Endothelial cell of hepatic sinusoid (primary cell): ENCODE measurements around the gene FAM13C.
"Not testable (repeated sequence)": the region's sequence is repeated elsewhere in the genome, so short reads cannot be mapped to it uniquely, and the experiment has no call there.

ENCODE experiments used
- in situ Hi-C: cut with HindIII; loops from 2 replicates; pipeline ENCODE4 v1.10.0; 2017; ENCODE audit warnings: low sequenced_read_pairs

The FAM13C gene

DNA sequence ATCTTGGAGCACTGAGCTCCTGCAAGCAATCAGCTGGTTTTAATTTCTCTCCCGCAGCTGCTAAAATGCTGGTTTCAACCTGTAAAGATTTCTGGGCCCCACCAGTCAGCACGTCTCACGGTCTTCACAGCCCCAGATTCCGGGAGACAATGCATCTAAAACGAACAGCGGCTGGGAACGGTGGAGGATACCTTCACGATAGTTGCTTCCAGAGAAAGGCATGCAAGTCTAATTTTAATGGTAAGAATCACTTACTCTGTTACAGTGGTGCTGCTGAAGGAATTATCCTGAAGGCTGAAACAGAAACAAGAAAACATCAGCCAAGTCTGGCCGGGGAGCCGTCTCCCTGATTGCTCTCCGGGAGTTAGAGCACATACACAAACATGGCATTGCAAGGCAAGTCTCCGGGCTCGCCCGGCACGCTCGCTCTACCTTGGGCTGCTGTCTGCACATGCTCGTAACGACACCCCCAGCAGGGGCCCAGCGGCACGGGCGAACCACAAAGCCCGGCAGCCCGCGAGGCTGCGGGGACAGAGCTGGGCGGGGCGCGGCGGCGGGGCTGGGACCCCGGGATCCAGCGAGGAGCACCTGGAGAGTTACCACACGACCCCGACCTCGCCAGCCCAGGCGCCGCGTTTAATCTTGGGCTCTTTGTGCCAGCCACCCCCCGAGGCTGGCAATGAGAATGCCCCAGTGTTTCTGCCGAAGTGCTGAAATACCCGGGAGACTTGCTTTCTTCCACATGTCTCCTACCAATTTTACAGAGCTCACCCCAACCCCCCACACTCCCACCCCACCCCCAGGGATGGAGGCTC is at the start of gene FAM13C:
FAM13C (minus strand) TSS at position 406 of the 815 bp plus-strand sequence; CDS start at position 317, 89 bp downstream.
- in situ Hi-C loops = loop anchor here (5.0 kb wide), 1 partner anchor 55 kb away; no protein-coding TSS in a partner anchor

DNA sequence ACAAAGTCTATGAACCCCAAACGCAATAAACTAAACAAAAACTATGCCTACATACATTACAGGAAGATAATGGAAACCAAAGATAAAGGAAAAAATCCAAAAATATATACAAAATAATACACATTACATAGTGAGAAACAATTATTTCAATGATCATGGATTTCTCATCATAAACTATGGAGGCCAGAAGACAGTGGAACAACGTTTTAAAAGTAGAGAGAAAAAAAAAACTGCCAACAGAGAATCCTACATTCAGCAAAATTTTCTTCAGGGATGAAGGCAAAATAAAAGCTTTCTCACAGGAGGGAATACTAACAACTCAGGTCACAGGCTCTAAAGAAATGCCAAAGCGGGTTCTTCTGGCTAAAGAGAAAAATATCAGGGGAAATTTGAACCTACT is 42.9 kb upstream of the FAM13C start:
- in situ Hi-C loops = no loop called here

DNA sequence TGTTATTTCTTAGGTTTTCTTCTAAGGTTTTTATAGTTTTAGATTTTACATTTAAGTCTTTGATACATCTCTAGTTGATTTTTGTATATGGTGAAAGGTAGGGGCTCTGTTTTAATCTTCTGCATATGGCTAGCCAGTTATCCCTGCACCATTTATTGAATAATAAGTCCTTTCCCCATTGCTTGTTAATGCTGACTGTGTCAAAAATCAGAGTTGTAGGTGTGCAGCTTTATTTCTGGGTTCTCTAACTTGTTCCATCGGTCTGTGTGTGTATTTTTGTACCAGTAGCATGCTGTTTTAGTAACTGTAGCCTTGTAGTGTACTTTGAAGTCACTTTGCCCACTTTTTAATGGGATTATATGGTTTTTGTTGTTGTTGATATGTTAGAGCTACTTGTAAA is 37.9 kb upstream of the FAM13C start:
- in situ Hi-C loops = no loop called here

DNA sequence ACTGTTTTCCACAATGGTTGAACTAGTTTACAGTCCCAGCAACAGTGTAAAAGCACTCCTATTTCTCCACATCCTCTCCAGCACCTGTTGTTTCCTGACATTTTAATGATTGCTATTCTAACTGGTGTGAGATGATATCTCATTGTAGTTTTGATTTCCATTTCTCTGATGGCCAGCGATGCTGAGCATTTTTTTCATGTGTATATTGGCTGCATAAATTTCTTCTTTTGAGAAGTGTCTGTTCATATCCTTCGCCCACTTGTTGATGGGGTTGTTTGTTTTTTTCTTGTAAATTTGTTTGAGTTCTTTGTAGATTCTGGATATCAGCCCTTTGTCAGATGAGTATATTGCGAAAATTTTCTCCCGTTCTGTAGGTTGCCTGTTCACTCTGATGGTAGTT is 37.0 kb upstream of the FAM13C start:
- in situ Hi-C loops = not testable (repeated sequence)

DNA sequence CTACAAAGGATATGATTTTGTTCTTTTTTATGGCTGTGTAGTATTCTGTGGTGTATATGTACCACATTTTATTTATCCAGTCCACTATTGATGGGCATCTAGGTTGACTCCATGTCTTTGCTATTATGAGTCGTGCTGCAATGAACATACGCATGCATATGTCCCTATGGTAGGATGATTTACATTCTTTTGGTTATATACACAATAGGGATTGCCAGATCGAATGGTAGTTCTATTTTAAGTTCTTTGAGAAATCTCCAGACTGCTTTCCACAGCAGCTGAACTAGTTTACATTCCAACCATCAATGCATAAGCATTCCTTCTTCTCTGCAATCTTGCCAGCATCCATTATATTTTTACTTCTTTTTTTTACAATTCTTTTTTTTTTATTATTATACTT is 35.6 kb upstream of the FAM13C start:
- in situ Hi-C loops = no loop called here

DNA sequence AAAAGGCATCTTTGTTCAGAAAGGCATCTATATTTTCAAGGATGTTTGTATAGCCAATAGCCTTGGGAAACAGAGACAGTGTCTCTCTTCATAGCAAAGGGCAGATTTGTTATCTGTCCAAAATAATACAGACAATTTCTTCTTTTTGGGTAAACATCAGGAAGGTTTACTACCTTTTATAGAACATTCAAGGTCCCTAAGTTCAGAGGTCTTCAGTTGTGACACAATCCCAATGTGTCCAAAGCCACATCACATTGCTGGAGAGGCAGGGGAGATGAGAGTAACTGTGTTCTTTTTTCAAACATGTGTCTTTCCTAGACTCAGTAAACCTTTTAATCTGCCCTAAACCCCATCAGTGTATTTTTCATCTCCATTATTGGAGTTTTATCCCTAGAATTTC is 33.6 kb upstream of the FAM13C start:
- in situ Hi-C loops = no loop called here

DNA sequence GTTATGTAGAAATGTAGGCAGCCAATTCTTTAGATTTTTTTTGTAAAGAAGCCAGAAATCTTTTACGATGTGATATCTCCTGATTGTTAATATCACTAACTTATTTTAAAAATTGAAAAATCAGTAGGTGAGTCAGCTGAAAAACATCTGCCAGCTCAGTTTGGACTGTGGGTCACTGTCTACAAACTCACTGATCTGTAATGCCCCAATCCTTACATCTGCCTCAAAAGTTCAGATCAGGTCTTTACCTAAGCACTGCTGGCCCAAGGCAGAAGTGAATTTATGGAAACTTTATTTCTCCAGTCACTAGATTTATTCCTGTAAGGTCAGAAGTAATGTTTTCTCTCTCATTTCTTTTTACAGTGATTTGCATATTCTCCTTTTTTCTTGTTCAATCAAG is 31.0 kb upstream of the FAM13C start:
- in situ Hi-C loops = no loop called here

DNA sequence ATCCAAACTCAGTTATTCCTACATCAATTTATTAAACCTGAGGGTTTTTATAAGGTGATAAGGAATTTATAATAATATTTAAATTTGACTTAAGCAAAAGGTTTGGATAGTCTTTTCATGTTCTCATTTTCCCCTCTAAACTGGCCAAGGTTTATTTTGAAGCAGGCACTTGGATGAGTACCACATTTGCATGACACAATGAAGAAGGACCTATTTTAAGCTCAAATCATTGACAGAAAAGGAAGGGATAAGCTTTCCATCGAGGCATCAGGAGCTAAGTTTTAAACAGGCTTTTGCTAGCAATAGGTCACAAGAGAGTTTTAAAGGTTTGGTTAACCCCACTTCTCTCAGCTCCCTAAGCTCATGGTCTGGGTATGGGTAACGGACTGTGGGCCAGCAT is 28.7 kb upstream of the FAM13C start:
- in situ Hi-C loops = no loop called here

DNA sequence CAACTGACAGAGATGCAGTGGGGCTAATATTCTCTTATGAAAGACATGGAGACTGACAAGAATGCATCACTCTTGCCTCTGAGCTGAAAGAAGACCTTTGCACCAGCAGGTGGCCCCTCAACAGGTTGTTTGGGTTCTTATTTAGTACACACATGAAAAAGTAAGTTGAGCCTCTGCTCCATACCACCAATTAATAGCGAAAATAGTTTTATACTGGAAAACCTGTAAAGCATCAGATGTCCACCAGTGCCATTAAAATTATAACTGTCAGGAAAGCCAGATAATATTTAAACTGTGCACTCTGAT is 26.3 kb upstream of the FAM13C start:
- in situ Hi-C loops = no loop called here

DNA sequence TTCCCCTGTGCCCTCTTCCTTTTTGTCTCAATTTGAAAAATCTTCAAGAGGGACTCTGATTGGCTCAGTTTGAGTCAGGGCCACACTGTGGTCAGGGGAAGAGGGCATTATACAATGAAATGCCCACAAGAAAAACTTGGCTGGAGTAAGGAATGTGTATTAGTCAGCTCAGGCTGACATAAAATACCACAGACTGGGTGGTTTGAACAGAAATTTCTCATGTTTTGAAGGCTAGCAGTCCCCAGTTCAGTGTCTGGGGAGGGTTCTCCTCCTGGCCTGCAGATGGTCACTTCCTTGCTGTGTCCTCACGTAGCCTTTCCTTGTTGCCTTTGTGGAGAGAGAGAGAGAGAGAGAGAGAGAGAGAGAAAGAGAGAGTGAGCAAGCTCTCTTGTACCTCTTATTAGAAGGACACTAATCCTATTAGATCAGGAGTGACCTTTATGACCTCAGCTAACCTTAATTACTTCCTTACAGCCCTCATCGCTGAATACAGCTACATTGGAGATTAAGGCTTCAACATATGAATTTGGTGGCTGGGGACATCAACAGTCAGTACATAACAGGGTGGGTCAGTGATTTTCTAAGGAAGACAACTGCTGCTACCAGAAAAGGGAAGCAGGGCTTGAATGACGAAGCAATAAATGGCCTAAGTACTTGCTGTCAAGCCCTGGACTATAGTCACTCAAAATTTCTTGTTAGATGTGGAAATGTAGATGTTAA is 25.8 kb upstream of the FAM13C start:
- in situ Hi-C loops = no loop called here

DNA sequence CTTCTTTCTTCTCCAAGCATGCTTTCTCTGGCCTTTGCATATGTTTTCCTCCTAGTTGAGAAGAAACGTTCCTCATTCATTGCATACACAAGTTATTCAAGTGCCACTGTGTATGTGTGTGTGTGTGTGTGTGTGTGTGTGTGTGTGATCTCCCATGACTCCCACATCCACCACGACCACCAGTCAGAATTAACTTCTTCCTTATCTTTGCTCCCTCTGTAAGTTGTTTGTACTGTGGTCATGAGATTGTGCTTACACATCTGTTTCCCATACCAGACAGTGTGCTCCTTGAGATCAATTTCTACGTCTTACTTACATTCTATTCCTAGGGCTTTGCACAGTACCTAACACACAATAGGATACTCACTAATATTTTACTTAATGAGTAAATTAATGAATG is 22.4 kb upstream of the FAM13C start:
- in situ Hi-C loops = no loop called here

DNA sequence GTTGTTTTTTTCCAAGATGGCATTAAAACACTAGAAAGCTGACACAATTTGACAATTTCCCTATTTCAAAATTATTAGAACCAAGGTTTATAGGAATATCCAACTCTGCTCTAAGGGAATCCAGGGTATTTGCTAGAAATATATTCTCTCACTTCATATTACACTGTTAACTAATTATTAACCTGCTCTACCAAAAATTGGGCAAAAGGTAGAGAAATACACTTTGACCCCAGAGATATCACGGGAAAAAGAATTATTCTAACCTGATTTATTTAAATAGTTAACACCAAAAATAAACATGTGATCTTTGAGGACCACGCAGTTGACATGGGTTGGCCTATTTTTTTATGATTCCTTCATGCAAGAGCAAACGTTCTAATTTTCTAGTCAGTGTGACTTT is 21.6 kb upstream of the FAM13C start:
- in situ Hi-C loops = no loop called here

DNA sequence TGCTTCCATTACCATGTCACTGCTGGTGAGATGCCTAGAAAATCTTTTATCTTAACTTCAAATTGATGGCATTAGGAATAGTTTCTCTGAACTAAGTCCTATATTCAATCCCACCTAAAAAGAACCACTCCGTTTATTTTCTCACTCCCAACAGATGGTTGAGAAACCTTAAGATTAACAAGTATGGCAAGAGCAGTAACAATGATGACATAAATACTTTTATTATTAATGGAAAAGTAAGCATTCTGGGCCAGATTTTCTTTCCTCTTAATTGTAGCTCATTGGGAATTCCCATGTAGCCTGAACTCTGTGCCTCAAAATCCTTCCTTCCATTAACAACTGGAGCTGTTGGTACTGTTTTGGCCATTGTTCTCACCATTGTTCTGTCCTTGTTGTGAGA is 21.1 kb upstream of the FAM13C start:
- in situ Hi-C loops = no loop called here

DNA sequence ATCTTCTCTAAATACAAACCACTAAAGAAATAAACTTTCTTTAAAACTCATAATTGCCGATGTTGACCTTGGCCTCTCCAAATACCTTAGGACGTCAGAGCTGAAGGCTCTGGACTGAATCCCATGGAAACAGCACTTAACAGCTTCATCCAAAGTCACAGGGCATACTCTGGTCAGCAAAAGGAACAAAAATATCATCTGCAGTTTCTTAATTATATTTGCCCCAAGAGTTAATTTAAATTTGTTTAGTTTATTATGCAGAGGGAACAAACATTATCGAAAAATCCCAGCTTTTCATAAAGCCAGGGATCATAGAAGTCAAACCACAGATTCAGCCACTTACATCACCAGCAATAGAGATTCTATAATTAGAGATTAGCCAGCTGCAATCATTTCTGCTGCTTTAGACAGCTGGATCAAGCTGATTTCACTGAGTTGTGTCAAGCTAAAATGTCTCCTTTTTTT is 20.5 kb upstream of the FAM13C start:
- in situ Hi-C loops = no loop called here

DNA sequence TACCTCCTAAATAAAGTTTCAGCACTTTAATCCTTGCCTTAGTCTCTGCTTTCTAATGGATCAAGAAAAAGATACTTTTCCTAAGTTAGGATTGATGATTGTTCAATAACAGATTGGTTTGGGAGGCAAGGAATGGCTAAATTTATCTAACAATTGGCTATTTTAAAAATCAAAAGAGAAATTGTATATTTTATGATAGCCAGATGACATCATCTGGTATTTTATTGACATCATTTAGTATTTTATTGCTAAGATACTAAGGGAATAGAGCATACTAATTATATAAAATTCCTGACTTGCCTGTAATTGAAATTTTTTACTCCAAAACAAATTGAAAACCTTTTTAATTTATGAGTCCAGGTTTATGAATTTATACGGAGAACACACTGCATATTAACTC is 19.3 kb upstream of the FAM13C start:
- in situ Hi-C loops = no loop called here

DNA sequence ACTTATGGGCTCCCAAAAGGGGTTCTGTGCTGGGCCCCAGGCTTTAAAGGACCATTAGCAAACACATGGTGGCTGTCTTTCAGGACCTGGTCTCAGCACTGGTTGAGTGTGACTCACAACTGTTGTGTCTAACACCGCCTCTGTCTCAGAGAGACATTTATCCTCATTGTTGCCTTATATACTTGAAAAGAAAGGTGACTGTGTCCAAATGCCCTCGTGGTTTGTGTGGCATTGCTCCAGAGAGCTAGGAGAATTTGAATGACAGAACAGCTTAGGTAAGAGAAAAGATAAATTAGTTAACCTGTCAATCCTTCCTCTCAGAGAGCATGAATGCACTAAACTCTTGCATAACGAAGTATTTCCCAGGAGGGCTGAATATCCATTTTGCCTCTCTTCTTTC is 14.5 kb upstream of the FAM13C start:
- in situ Hi-C loops = no loop called here

DNA sequence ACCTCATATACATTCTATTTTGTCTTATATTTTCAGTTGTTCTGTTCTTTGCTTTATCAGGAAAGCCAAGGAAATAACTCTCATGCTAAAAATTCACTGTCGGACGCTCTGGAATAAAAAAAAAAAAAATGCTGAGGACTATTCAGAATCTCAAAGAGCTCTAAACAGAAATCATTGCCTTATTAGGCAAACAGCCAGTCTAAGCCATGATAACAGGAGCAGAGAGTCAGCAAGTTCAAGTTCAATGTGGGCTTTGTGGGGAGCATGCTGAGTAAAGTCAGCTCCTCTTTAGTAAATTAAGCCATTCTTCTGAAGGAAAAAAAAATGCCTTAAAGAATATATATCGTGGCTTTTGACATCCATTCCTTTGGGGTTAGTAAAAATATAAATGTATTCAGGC is 13.6 kb upstream of the FAM13C start:
- in situ Hi-C loops = no loop called here

DNA sequence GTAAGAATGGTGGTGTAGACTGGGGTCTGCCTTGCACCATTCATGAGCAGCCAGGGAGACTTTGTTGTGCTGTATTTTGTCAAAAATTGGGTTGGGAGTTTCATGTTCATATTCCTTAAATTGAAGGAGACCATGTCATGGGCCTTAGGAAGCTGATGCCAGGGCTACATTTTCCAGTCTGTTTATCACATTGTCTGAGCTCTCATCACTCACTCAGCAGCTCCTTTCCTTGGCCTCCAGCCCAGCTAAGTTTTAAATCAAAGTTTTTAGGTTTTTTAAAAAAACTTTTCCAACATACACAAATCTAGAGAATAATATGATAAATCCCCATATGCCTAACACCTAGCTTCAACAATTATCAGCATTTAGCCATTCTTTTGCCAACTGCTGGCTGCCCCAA is 12.6 kb upstream of the FAM13C start:
- in situ Hi-C loops = no loop called here

DNA sequence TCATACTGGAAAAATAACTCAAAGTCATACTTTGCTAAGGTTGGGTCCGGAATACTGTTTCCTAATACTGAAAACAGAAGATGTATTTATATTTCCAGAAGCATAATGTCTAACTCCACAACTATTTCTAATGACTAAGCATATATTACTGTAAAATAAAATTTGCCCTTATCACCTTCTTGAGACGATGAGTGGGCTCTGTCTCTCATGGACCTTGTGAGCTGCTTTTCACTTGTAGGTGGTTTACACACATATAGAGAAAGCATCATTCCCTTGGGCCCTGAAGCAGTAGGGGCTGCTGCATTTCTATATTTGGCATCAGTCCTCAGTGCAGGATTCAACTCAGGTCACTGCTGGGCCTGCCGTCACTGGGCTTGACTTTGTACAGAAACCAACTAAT is 10.7 kb upstream of the FAM13C start:
- in situ Hi-C loops = no loop called here

DNA sequence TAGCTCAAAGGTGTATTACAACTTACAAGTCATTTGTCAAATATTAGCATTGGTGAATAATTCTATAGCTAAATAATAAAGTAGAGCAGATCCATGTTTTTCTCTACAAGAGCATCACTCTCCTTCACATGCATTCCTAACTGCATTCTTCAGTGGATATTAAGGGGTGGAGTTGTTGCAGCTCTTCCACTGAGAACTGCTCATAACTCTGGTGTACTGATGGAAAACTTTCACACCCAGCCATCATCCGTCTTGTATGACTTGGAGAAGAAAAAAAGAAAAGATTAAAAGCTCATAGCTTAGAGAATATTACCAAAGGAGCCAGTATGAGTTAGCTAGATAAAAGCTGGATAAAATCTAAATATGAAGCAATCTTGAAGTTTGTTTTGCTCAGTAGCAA is 10.2 kb upstream of the FAM13C start:
- in situ Hi-C loops = no loop called here

DNA sequence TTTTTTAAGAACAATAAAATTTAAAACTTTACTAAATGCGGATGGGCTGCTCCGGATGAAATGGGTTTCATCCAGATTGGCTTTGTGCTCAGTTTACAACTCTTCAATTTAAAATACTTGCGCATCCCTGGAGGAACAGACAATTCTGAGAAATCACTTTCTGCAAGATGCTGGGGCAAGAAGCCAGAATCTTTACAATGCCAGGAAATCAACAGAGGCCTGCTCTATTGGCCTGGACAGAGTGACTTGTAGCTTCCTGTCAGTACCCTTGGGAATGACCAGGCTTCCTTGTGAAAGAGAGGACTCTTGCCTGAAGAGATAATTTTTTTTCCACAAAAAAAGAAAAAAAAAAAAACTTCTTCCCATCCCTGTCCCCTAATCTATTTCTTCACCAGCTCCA is 3.9 kb upstream of the FAM13C start:
- in situ Hi-C loops = no loop called here

DNA sequence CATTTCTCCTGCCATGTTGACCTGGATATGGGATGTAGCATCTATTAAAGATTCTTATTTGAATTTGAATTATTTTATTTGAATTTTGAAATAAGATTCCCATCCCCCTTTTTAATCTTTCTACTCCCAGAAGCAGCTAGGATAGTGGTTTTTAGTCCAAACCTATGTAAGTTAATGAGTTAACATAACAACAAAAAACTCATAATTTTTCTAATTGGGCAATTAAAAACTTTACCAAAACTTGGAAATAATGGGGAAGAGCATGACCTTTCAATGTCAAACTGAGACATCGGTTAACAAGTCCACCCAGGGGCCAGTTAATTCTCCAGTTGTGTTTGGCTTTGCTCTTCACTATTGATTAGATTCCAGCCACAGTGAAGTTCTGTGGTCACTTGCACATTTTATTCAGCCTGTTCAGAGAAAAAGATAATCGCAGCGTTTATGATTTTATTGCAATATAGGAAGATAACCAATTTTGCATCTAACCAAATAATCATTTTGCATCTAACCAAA is 1.2 kb upstream of the FAM13C start:
- in situ Hi-C loops = loop anchor here (5.0 kb wide), 1 partner anchor 56 kb away; no protein-coding TSS in a partner anchor
